GM10847 (cell line): ENCODE data around the gene TMA7.

Source experiments
- POLR2A ChIP-seq: IDR thresholded peaks from 2 replicates; pipeline ENCODE4 v1.6.1; 2011; ENCODE audit not compliant: insufficient read length; ENCODE audit errors: extremely low read depth

Gene TMA7

DNA sequence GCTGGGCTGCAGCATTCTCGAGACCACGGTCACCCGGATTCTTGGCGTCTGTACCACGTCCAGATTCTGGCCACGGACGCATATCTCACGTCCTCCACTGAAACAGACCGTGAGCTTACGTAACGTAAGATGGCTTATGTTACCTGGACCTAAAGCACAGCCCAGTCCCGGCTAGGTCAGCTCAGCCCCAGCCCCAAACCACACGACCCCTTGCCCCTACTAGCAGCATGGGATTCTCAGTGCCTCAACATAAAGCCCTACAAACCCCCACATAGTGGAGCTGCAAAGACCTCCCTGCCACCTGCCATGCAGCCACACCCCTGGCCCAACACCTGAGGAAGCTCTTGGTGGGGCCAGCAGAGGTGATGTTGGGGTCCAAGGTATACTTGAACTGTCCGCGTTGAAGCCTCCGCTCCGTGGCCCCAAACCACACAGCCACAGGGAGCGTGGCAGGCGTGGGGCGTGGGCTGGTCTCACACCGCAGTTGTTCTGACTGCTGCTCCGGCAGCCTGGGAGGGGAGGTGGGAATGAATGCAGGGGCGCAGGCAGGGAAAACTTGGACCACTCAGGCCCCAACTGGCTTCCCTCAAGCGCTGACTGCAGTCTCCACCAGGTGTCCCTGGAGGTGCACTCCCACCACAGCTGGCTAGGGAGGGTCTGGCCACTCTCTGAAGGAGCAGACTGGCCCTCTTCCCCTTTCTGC, 24.7 kb upstream of the TMA7 start:
- TF ChIP-seq POLR2A: no peak

DNA sequence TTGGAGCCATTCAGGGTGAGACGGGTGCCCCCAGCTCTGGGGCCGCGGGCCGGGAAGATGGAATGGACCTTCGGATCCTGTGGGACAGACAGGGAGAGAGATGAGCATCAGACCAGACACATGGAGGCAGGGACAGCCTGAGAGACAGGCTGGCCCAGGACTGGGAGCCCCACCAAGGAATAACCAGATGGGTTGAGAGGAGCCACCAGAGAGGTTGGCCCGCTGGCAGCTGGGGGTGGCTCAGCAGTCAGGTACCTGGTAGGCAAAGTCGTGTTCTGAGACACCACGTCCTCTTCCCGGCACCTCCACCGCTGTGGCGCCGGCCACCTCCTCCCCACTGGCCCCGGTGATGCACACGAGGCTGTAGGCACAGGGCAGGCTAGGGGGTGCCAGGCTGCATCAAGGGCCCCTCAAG, 24.0 kb upstream of the TMA7 start:
- TF ChIP-seq POLR2A: no peak

DNA sequence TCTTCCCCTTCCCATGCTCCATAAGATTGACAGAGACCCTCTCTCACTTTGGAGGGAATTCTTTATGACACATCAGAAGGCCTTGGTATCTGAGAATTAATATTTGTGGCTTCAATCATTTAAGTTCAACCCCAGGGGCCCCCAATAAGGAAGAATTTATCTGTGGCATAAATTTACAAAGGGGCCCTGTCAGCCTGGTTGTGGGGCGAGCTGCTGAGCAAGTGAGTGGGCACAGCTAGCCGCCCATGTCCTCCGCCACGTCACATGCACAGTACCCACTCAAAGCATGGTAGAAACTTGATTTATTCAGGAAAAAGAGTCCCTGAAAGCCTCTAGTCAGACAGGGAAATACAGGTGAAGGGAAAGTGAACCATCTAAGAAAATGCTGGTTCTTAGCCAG, 23.5 kb upstream of the TMA7 start:
- TF ChIP-seq POLR2A: no peak

DNA sequence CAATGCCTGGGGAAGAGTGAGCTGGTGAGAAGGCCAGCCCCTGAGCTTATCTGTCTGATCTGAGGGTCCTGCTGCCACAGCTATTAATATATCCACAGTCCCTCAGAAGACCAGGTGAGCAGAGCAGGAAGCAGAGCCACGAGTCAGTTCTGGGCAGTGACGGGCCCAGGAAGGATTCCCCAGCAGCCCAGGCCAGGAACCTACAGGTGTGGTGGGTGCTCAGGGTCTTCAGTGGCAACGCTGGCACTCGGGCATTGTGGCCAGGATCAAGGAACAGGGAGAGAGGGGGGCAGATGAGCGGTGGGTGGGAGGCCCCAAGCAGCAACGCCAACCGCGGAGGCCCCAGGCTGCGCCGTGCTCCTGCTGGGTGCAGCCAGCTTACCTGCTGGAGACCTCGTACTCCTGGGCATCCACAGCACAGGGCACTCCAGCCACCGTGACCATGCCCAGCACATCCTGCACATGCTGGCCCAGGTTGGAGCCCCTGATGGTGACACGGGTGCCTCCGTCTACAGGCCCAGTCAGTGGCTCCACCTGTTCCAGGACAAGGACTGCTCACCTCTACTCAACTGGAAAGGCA, 22.4 kb upstream of the TMA7 start:
- no peak for TF ChIP-seq POLR2A

DNA sequence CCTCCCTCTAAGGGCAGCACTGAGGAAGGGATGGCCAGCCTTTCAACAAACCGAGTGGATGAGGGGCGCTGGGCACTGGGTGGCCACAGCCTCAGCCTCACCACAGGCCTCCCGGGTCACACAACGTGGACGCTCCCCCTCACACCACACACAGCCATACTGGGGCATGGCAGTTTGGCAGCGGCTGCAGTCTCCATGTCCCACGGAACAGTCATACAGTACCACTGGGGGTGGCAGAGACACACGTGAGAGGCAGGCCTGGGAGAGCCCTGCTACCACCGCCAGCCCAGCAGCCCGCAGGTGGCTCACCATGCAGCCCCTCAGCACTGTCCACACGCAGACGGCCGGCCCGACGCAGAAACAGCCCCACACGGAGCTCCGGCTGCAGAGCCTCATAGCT, 21.9 kb upstream of the TMA7 start:
- TF ChIP-seq POLR2A: no peak

DNA sequence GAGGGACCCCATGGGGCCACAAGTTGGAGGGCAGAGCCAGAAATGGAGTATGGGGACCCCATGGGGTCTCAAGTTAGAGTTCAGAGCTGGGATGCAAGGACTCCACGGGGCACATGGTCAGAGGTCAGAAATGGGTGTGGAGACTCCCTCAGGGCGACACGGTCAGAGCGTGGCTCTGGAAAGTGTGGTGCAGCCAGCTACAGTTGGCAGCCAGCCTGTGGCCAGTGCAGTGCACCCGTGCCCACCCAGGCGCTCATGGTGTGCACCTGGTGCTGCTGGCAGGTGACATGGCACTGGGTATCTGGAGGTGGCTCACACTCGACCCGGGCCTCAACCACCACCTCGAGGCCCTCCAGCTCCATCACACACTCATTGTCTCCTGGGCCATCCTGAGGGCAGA, 21.4 kb upstream of the TMA7 start:
- TF ChIP-seq POLR2A: no peak

DNA sequence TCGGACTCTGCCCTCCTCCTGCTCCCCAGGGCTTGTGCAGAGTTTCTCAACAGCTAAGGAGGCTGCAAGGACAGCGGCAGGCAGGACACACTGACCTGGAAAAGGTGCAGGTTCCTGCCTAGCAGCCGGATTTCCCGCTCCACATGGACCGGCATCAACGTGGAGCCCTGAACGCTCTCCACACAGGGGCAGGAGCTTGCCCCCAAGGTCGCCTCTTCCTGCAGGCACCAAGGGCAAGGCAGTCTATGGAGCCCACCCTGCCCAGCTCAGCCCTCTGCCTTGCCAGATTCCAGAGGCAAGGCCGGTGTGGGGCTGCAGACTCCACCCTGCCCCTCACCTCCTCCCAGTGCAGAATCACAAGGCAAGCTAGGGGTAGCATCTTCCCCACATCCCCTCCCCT, 20.9 kb upstream of the TMA7 start:
- TF ChIP-seq POLR2A: no peak

DNA sequence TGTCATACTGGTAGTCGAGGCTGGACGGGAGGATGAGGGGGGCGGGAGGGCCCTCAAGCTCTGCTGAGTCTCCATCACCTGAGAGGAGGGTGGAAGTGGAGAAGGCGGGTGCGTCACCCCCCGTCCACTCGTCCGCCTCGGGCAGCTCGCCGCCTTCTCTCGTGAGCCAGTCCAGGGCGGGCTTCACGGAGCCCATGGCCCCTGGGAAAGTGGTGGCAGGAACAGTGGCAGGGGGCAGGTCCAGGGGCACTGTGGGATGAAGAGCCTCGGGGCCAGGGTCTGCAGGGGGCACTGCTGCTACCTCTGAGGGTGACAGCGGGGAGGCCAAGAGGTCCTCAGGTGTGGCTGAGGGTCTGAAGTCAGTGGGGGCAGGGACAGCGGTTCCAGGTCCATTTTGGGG, 20.5 kb upstream of the TMA7 start:
- TF ChIP-seq POLR2A: no peak

DNA sequence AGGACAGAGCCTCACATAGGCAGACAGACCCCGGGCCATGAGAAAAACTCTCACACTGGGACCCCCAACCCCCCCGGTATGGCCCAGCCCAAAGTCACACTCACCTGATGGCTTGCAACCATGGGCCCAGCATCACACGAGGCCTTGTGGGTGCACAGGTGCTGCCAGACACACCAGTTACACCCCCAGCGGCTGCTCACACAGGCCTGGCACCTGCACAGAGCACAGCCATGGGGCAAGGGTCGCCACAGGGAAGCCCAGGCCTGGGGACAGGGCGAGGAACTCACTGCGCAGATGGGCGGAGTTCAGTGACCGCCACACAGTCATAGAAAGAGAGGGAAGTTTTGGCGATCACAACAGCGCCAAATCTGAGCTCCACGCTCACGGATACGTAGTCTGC, 19.5 kb upstream of the TMA7 start:
- no peak for TF ChIP-seq POLR2A

DNA sequence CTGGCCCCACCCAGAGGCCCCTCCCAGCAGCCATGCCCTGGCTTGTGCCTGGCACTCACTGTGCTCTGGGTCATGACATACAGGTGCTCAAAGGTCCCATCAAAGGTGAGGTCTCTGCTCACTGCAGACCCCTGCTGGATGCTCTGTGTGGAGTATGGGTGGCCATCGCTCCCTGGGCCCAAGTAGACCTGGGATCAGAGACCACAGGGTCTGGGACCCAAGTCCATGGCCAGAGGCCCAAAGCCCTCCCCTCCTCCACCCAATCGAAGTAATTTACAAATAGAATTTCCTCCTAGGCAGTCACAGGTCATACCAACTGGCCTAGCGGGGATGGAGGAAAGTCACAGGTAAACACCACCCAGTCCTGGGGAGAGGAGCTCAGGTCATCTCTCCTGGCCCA, 17.8 kb upstream of the TMA7 start:
- TF ChIP-seq POLR2A: no peak

DNA sequence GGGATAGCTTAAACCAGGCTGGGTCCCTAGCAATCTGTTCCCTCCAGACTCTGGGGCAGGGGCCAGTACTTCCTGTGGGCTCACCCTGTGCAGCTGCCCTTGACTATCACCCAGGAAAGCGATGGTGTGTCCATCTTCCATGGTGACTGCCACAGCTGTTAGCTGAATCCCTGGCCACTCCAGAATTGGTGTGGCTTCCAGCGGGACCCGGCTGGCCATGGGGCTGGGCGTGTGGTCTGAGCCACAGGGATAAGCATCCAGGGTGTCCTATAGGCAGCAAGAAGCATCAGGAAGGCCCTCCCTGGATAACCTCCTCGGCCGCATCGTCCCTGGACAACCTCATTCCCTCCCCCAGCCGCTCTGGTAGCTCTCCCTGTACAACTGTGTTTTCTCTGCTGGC, 17.4 kb upstream of the TMA7 start:
- no peak for TF ChIP-seq POLR2A

DNA sequence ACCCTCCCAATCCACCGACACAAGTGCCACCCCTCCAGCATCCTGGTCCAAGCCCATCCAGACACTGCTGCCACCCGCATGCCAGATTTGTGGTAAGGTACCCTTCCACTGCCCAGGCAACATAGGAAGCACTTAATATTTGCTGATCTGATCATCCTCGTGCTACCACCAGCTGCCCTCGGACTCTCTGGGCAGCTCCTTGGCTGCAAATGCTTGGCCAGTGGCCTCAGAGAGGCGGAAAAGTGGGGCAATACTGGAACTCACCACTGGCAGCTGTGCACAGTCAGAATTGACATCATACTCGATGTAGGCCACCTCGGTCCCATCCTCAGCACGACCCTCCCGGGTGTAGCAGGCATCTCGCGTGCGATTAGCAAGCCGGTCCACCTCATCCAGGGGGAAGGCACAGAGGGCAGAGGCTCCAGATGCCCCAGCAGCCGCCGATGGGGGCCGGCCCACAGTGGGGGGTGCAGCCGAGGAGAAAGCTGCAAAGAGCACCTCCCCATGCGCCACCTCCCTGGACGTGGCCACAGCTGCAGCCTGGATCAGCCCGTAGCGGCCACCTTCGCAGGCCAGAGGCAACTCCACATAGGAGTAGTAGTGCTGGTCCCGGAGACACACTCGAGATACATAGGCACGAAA, 16.7 kb upstream of the TMA7 start:
- no peak for TF ChIP-seq POLR2A

DNA sequence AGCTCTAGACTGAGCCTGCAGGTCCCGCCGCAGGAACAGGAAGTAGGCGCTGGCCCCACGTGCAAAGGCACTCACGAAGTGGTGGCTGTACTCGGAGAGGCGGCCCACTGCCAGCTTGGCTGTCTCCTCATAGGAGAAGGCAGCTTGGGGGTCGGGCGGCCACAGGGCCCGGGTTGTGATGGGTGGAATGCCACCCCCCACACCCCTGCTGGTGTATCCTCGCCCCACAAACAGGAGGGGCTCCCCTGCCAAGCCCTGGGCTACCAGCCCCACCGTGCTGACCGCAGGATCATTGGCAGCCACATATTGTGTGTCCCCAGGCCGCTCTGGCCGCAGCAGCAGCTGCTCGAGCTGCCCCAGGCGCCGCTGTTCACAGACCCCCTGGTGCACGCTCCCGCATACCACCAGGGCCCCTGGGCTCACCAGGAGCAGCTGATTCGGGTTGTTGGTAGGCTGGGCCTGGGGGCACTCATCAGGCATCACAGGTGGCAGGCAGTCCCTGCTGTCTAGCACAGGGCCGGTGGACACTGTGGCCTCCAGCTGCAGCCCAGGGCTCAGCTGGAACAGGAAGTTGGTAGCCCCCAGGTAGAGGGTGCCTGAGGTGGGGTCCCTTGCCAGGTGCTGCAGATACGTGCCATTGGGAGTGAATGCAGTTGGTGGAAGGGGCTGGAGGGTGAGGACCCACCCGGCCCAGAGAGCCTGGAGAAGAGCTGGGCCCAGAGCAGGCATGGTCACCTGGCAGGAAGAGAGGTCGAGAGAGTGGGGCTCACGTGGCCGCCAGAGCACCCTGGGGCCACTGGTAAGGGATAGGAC, 16.0 kb upstream of the TMA7 start:
- no peak for TF ChIP-seq POLR2A

DNA sequence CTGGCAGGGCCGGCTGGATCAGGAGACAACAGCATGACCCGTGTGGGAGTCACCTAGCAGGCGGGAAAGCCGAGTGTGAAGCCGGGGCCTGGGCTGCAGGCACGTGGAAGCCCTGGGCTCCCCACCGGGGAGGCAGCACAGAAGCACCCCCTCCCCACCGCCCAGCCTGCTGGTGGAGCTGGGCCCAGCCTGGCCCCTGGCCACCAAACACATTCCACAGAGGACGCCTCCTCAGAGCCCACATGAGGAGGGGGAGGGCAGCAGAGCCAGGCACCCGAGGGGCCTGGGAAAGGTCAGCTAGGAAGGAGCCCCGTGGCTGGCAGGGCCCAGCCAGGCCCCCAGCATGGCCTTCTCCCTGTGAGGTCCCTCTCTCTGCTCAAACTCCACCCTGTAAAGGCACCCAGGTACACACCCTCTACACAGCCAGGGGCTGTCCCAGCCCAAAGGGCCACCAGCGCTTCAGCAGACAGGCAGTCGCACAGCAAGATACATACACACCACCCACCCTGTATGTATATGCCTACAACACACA, 14.7 kb upstream of the TMA7 start:
- no peak for TF ChIP-seq POLR2A

DNA sequence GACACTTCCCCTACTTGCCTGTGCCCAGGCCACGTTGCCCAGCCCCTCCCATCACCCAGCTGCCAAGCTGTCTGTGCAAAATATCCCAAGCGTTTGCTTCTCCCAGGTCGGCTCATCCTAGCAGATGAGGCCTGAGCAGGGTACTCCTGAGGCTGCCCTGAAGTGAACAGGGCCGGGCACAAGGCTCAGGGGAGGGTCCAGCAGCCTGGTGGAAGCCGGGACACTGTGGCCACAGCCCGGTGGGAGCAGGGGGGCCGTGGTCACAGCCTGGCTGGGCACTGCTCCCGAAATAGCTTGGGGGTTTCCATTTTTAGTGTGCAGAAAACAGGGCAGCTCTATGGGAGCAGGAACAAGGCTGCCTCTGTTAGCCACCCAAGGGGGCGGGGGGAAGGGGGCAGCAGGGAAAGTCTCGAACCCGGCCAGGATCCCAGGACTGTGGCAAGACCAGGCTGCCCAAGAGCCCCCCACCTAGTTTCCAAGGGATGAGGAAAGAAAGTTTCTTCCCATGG, 13.6 kb upstream of the TMA7 start:
- TF ChIP-seq POLR2A: no peak
